Measurements from ENCODE around the gene CCDC91.
"Not testable (repeated sequence)": the region's sequence is repeated elsewhere in the genome, so short reads cannot be mapped to it uniquely, and the experiment has no call there.

The CCDC91 gene

GRCh38 chr12:28296287-28296686, 106.0 kb downstream of the CCDC91 start:
- no peak for DNase-seq

- no peak for DNase-seq
Measured at GRCh38 chr12:28303192-28303591, 112.9 kb downstream of the CCDC91 start.

GRCh38 chr12:28306535-28306934, 116.3 kb downstream of the CCDC91 start:
- DNase-seq, result no peak

GRCh38 chr12:28308891-28309290, 118.6 kb downstream of the CCDC91 start:
- DNase-seq, result no peak

GRCh38 chr12:28313631-28314030, 123.4 kb downstream of the CCDC91 start:
- no peak for DNase-seq

GRCh38 chr12:28316049-28316448, 125.8 kb downstream of the CCDC91 start:
- no peak for DNase-seq

GRCh38 chr12:28318273-28318672, 128.0 kb downstream of the CCDC91 start:
- DNase-seq, result no peak

GRCh38 chr12:28320353-28320752, 130.1 kb downstream of the CCDC91 start:
- no peak for DNase-seq

DNA sequence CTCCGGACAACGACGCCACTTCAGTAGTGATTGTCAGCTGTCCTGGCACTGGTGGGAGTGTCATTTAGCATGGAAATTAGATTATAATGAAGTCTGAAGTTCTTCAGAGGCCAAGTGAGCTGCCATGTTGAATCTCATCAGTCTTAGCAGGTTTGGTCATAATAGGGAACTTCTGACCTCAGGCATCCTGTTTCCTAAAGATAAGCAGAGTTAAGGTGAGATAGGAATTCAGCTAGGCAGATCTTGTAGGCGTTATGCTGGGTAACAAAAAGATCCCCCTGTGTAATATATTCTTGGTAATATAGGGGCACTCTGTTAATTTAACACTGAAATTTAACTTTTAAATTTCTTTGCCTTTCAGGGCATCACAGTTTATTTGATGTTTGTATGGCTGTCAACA, 137.5 kb downstream of the CCDC91 start:
- DNase-seq, result no peak

DNA sequence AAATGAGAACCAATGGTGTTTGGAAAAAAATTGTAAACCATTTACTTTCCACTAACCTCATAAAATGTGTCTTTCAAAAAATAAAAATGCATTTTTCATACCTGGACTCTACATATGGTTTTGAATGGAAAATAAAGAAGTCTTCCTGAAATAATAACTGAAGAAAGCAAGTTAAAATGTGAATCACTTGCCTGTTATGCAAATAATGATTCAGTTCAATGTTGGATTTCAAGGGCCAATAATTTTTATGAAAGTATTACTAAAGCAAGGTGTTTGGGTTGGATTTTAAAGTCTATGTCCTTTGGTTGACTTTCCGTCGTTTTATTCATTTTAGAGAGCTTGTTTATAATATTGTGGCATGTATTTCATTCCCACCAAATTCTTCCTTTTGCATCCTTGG, 138.7 kb downstream of the CCDC91 start:
- DNase-seq, result no peak

- DNase-seq, result not testable (repeated sequence)
Measured at GRCh38 chr12:28329727-28330126, 139.5 kb downstream of the CCDC91 start.

GRCh38 chr12:28330232-28330631, 140.0 kb downstream of the CCDC91 start:
- not testable (repeated sequence) for DNase-seq

DNA sequence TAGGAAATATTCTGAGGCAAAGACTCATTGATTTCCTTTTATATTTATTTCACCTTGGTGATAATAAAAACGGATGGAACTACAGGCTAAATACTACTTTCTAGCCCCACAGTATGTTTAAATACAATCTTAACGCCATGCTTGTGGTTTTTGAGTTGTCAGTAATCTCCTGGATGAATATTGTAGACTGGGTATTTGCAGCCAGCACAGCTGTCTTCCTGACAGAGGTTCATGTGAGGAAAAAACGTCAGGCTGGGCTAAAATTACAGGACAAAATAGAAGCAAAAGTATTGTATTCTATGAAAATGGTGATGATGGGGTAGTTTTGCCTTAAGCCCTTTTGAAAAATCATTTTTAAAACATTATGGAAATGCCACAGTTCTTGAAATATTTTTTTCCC, 140.9 kb downstream of the CCDC91 start:
- no peak for DNase-seq

GRCh38 chr12:28340261-28341045, 150.2 kb downstream of the CCDC91 start:
- no peak for DNase-seq

DNA sequence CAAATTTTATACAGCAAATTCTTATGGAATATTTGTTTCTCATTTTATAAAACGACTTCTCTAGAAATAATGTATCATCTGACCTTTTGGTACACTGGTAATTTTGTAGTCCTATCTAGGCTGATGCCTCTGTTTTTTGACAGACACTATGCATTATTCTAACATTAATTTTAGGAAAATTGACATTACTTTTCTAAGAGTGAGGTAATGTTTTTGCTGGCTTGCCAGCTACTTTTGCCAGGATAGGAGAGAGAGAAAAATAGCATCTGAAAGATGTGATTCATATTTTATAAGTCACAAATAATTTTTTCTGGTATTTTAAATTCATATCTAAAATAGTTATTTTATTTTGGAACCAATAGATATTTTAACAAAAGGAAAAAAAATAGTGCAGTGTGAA, 153.5 kb downstream of the CCDC91 start:
- no peak for DNase-seq

- DNase-seq, result no peak
Measured at GRCh38 chr12:28346567-28346966, 156.3 kb downstream of the CCDC91 start.

DNA sequence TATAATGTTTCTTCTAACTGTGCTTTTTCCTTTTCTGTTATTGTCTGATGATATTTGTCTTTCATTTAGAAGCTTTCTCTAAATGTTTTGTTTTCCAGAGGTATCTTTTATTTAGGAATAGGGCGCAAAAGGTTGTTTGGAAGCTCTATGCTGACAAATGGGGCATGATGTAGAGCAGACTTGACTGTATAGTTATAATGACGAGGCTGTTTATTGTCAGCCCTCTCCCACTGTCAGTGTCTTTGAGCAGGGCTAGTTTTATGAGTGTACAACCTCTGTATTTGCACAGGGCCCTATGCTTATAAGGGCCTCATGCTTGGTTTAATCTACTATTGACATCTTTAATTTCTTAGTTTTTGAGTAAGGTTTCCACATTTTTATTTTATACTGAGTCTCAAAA, 158.9 kb downstream of the CCDC91 start:
- no peak for DNase-seq

- no peak for DNase-seq
Measured at GRCh38 chr12:28350502-28350901, 160.2 kb downstream of the CCDC91 start.

DNA sequence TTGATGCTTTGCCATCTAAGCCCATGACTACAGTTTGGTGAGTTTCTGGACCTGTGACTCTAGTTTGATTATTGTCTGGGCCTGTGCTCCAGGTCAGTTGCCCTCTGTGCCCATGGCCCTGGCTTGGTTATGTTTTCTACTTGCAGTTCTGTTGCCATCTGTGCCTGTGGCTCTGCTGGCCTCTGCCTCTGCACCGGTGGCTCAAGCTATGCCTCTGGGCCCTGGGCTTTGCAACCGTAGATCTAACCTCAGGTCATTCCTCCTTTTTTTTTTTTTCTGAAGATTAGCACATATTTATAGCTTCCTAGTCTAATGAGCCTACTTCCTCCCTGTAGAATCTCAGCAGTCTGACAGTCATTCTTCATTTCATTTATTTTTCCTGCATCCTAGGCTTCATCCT, 161.2 kb downstream of the CCDC91 start:
- DNase-seq, result no peak

GRCh38 chr12:28355161-28355560, 164.9 kb downstream of the CCDC91 start:
- DNase-seq, result no peak

DNA sequence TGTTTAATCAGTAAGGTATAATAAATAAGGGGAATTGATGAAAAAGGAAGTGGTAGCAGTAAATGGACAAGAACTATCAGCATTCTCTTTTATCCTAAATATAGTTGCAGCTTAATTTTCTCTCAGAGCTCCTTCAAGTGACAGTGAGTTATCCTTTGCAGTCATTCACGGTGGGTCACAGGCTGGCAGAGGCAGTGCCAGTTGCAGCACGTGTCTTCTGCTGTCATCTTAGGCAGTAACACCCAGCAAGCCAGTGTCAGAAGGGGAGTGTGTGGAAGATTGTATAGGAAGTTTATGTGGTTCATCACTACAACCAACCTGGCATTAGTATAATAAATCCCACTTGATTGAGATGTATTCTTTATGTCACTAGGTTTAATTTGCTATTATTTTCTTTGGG, 170.0 kb downstream of the CCDC91 start:
- no peak for DNase-seq

DNA sequence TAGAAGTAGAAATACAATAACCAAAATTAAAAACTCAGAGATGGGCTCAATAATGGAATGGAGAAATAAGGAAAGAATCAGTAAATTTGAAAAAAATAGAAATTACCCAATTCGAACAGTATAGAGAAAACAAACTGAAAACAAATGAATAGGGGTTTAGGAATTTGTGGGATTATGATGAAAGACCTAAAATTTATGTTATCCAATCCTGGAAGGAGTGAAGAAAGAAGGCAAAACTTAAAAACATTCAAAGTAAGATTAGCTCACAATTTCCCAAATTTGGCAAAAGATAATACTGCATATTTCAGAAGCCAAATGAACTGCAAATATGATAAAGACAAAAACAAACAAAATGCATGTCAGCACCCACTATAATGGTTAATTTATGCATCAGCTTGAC, 177.1 kb downstream of the CCDC91 start:
- no peak for DNase-seq

GRCh38 chr12:28367993-28368392, 177.7 kb downstream of the CCDC91 start:
- DNase-seq, result no peak

GRCh38 chr12:28369483-28369882, 179.2 kb downstream of the CCDC91 start:
- DNase-seq, result no peak

- no peak for DNase-seq
Measured at GRCh38 chr12:28374556-28374955, 184.3 kb downstream of the CCDC91 start.
